Tibial nerve (tissue), 4 donors: ENCODE results near the gene SEM1.

Experiments
- EP300 ChIP-seq, 2 donors: sonication (generic); formaldehyde crosslinking; IDR thresholded peaks; one replicate each; pipeline ENCODE4 v1.6.1; 2017; ENCODE audit warnings: antibody characterized with exemption in 2 of 2, mild to moderate bottlenecking in 1 of 2
- POLR2A ChIP-seq, 2 donors: fragments of 450-650 bp; IDR thresholded peaks; one replicate each; pipeline ENCODE4 v1.6.1; 2017; ENCODE audit warnings: antibody characterized with exemption in 2 of 2, mild to moderate bottlenecking in 2 of 2, moderate library complexity in 2 of 2
- TF ChIP-seq, protein P1 (sequence below), 5 experiments: fragments of 200-600 bp in 3 of 5; fragments of 450-650 bp in 2 of 5; sonication (generic) in 3 of 5; IDR thresholded peaks; one replicate each; pipeline ENCODE4 v1.5.1; 2016 to 2019; ENCODE audit warnings: antibody characterized with exemption in 5 of 5, mild to moderate bottlenecking in 3 of 5, moderate library complexity in 2 of 5

DNA sequence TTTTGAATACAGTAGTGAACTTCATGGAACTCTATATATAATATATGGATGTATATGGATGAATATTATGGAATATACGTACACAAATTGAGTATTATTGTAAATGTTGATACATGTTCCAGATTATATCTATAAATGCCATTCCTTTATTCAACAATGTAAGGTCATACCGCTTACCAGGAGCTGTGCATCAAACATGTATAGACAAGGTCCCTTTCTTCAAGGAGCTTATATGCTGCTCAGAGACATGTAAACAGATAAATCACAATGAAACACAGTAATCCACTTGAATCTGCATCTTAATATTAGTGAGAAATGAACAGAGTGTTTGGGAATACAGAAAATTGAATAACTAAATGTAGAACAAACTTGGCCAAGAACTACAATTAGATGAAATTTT lies 898 bp upstream of the SEM1 start:
- TF ChIP-seq POLR2A (IDR thresholded peaks at IDR 0.05) (no peak), EP300 (IDR thresholded peaks at IDR 0.05) (no peak)
- TF ChIP-seq, protein P1, sequence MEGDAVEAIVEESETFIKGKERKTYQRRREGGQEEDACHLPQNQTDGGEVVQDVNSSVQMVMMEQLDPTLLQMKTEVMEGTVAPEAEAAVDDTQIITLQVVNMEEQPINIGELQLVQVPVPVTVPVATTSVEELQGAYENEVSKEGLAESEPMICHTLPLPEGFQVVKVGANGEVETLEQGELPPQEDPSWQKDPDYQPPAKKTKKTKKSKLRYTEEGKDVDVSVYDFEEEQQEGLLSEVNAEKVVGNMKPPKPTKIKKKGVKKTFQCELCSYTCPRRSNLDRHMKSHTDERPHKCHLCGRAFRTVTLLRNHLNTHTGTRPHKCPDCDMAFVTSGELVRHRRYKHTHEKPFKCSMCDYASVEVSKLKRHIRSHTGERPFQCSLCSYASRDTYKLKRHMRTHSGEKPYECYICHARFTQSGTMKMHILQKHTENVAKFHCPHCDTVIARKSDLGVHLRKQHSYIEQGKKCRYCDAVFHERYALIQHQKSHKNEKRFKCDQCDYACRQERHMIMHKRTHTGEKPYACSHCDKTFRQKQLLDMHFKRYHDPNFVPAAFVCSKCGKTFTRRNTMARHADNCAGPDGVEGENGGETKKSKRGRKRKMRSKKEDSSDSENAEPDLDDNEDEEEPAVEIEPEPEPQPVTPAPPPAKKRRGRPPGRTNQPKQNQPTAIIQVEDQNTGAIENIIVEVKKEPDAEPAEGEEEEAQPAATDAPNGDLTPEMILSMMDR (IDR thresholded peaks at IDR 0.05), result no peak
